ENCODE measurements around the gene TCFL5.
"Not testable (repeated sequence)": the region's sequence is repeated elsewhere in the genome, so short reads cannot be mapped to it uniquely, and the experiment has no call there.

The TCFL5 gene

GRCh38 chr20:62879275-62880146 lies 17.9 kb upstream of the TCFL5 start:
- no peak for DNase-seq (ENCODE audit: low read depth, low spot score)
- no peak overlapping the region for H3K9ac ChIP-seq (ENCODE audit: insufficient read length)

GRCh38 chr20:62878244-62879038 lies 16.8 kb upstream of the TCFL5 start:
- Histone ChIP-seq H3K9me3 (ENCODE audit: low read depth, low read length) (no peaks in the 10 kb centered on the region), H3K36me3 (ENCODE audit: insufficient read depth, low read length) (peaks cover 6% of the 10 kb centered on the region; the same call in 1 of the 2 replicates), H3K27ac (peak overlapping the region; percentile 84), H3K9ac (ENCODE audit: insufficient read length) (no peak overlapping the region), H3K4me3 (no peak overlapping the region)
- no peak for DNase-seq (ENCODE audit: low read depth, low spot score)
- TF ChIP-seq FOXP2 (optimal IDR thresholded peaks at IDR 0.05; ENCODE audit: control extremely low read depth, extremely low read length, insufficient read depth) = no peak
- no peak for TF ChIP-seq POLR2AphosphoS5 (IDR thresholded peaks at IDR 0.05; ENCODE audit: borderline replicate concordance, low read depth, low read length)
- TF ChIP-seq EZH2 (IDR thresholded peaks at IDR 0.05) = no peak

More at GRCh38 chr20:62879275-62880146, 17.9 kb upstream of the TCFL5 start:
- TF ChIP-seq EZH2 (IDR thresholded peaks at IDR 0.05) = no peak
- TF ChIP-seq FOXP2 (optimal IDR thresholded peaks at IDR 0.05; ENCODE audit: control extremely low read depth, extremely low read length, insufficient read depth) = no peak
- no peak for TF ChIP-seq POLR2AphosphoS5 (IDR thresholded peaks at IDR 0.05; ENCODE audit: borderline replicate concordance, low read depth, low read length)
- Histone ChIP-seq H3K9me3 (ENCODE audit: low read depth, low read length) (no peaks in the 10 kb centered on the region), H3K36me3 (ENCODE audit: insufficient read depth, low read length) (peaks cover 6% of the 10 kb centered on the region; the same call in 1 of the 2 replicates), H3K4me3 (no peak overlapping the region), H3K27ac (no peak overlapping the region)

- H3K36me3 ChIP-seq (ENCODE audit: insufficient read depth, low read length) = peaks cover 6% of the 10 kb centered on the region; the same call in 1 of the 2 replicates
- H3K9me3 ChIP-seq (ENCODE audit: low read depth, low read length) = no peaks in the 10 kb centered on the region
- TF ChIP-seq EZH2 (IDR thresholded peaks at IDR 0.05) (no peak), FOXP2 (optimal IDR thresholded peaks at IDR 0.05; ENCODE audit: control extremely low read depth, extremely low read length, insufficient read depth) (no peak), POLR2AphosphoS5 (IDR thresholded peaks at IDR 0.05; ENCODE audit: borderline replicate concordance, low read depth, low read length) (no peak)
- DNase-seq (ENCODE audit: low read depth, low spot score) = no peak
- no peak overlapping the region for H3K9ac ChIP-seq (ENCODE audit: insufficient read length)
- H3K4me3 ChIP-seq = no peak overlapping the region
- peak overlapping the region; percentile 84 for H3K27ac ChIP-seq
Observed at GRCh38 chr20:62876902-62877816, 15.5 kb upstream of the TCFL5 start.

GRCh38 chr20:62876501-62876901 lies 14.9 kb upstream of the TCFL5 start:
- peak overlapping the region; percentile 72 for H3K27ac ChIP-seq
- no peaks in the 10 kb centered on the region for H3K9me3 ChIP-seq (ENCODE audit: low read depth, low read length)
- no peak for DNase-seq (ENCODE audit: low read depth, low spot score)
- no peaks in the 10 kb centered on the region; the same call in 1 of the 2 replicates for H3K36me3 ChIP-seq (ENCODE audit: insufficient read depth, low read length)
- TF ChIP-seq EZH2 (IDR thresholded peaks at IDR 0.05) (no peak), POLR2AphosphoS5 (IDR thresholded peaks at IDR 0.05; ENCODE audit: borderline replicate concordance, low read depth, low read length) (no peak), FOXP2 (optimal IDR thresholded peaks at IDR 0.05; ENCODE audit: control extremely low read depth, extremely low read length, insufficient read depth) (no peak)
- H3K9ac ChIP-seq (ENCODE audit: insufficient read length) = no peak overlapping the region
- no peak overlapping the region for H3K4me3 ChIP-seq

- TF ChIP-seq EZH2 (IDR thresholded peaks at IDR 0.05) (no peak), FOXP2 (optimal IDR thresholded peaks at IDR 0.05; ENCODE audit: control extremely low read depth, extremely low read length, insufficient read depth) (no peak), POLR2AphosphoS5 (IDR thresholded peaks at IDR 0.05; ENCODE audit: borderline replicate concordance, low read depth, low read length) (no peak)
- Histone ChIP-seq H3K36me3 (ENCODE audit: insufficient read depth, low read length) (no peaks in the 10 kb centered on the region; the same call in 1 of the 2 replicates), H3K9ac (ENCODE audit: insufficient read length) (no peak overlapping the region), H3K4me3 (no peak overlapping the region), H3K27ac (peak overlapping the region; percentile 72), H3K9me3 (ENCODE audit: low read depth, low read length) (no peaks in the 10 kb centered on the region)
- DNase-seq (ENCODE audit: low read depth, low spot score) = no peak
Observed at GRCh38 chr20:62875419-62876361, 14.1 kb upstream of the TCFL5 start.

- H3K9ac ChIP-seq (ENCODE audit: insufficient read length) = no peak overlapping the region
- H3K27ac ChIP-seq = peak overlapping the region; percentile 60
- no peak for TF ChIP-seq FOXP2 (optimal IDR thresholded peaks at IDR 0.05; ENCODE audit: control extremely low read depth, extremely low read length, insufficient read depth)
- TF ChIP-seq POLR2AphosphoS5 (IDR thresholded peaks at IDR 0.05; ENCODE audit: borderline replicate concordance, low read depth, low read length) = no peak
- H3K9me3 ChIP-seq (ENCODE audit: low read depth, low read length) = no peaks in the 10 kb centered on the region
- DNase-seq (ENCODE audit: low read depth, low spot score) = no peak
- H3K36me3 ChIP-seq (ENCODE audit: insufficient read depth, low read length) = no peaks in the 10 kb centered on the region
- H3K4me3 ChIP-seq = no peak overlapping the region
Observed at GRCh38 chr20:62874964-62875344, 13.3 kb upstream of the TCFL5 start.

- not testable (repeated sequence) for H3K4me3 ChIP-seq; H3K36me3 ChIP-seq (ENCODE audit: insufficient read depth, low read length); DNase-seq (ENCODE audit: low read depth, low spot score); H3K9me3 ChIP-seq (ENCODE audit: low read depth, low read length); H3K9ac ChIP-seq (ENCODE audit: insufficient read length); H3K27ac ChIP-seq
Observed at GRCh38 chr20:62873681-62874031, 12.0 kb upstream of the TCFL5 start.
